GM18907 (cell line): ENCODE measurements around the gene GALR2.

ENCODE experiments used
- ATAC-seq: cut with Tn5 transposase; IDR thresholded peaks from one replicate; pipeline ENCODE4 v1.9.1; 2021; ENCODE audit warnings: mild to moderate bottlenecking, moderate library complexity; ENCODE audit not compliant: unreplicated experiment

Gene GALR2

GRCh38 chr17:76079535-76079955, 5.0 kb downstream of the GALR2 start:
- no peak for ATAC-seq

- ATAC-seq = no peak
Measured at GRCh38 chr17:76079956-76080767, 5.6 kb downstream of the GALR2 start.

- no peak for ATAC-seq
Measured at GRCh38 chr17:76080768-76081287, 6.2 kb downstream of the GALR2 start.

DNA sequence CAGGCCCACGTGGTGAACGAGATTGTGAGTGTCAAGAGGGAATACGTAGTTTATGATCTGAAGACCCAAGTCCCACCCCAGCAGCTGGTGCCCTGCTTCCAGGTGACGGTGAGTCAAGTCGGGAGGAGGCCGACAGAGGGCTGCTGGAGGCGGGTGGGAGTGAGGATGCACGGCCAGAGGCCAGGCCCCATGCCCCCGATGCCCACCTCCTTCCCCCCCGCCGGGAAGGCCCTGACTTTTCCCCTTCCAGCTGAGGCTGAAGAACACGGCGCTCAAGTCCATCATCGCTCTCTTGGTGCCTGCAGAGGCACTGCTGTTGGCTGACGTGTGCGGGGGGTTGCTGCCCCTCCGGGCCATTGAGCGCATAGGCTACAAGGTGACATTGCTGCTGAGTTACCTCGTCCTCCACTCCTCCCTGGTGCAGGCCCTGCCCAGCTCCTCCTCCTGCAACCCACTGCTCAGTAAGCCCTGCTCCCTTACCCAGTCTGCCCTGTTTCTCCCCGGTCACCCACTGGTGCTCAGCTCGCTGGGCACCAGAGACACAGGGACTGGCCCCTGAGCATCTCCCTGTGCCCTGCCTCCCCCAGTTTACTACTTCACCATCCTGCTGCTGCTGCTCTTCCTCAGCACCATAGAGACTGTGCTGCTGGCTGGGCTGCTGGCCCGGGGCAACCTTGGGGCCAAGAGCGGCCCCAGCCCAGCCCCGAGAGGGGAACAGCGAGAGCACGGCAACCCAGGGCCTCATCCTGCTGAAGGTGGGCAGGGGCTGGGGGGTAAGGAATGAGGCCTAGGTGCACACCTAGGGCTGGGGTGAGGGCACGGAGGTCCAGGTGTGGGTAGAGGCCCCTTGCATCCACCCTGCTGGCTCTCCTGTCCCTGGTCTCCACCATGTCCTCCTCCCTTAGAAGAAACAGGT, 7.0 kb downstream of the GALR2 start:
- no peak for ATAC-seq

GRCh38 chr17:76082326-76083251, 8.0 kb downstream of the GALR2 start:
- ATAC-seq = no peak

GRCh38 chr17:76083536-76084182, 9.1 kb downstream of the GALR2 start:
- no peak for ATAC-seq

GRCh38 chr17:76085066-76085730, 10.6 kb downstream of the GALR2 start:
- no peak for ATAC-seq

- no peak for ATAC-seq
Measured at GRCh38 chr17:76085731-76086366, 11.3 kb downstream of the GALR2 start.

GRCh38 chr17:76086384-76086783, 11.8 kb downstream of the GALR2 start:
- ATAC-seq = no peak

DNA sequence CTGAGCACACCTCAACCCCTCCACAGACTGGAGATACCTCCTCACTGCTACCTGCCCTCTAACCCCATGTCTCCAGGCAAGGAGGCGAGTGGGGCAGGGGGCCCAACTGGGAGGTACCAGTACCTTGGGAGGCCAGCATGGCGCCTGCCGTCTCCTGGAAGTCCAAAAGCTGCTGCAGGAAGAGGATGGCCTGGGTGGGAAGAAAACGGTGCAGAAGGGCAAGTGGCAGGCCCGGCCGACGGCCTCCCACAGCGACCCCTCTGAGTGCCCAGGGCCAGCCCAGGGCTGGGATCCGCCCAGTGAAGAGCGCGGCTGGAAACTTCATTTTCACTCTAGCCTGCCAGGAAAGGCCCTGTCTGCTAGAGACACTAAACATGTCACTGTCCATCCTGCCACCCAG, 12.9 kb downstream of the GALR2 start:
- no peak for ATAC-seq

DNA sequence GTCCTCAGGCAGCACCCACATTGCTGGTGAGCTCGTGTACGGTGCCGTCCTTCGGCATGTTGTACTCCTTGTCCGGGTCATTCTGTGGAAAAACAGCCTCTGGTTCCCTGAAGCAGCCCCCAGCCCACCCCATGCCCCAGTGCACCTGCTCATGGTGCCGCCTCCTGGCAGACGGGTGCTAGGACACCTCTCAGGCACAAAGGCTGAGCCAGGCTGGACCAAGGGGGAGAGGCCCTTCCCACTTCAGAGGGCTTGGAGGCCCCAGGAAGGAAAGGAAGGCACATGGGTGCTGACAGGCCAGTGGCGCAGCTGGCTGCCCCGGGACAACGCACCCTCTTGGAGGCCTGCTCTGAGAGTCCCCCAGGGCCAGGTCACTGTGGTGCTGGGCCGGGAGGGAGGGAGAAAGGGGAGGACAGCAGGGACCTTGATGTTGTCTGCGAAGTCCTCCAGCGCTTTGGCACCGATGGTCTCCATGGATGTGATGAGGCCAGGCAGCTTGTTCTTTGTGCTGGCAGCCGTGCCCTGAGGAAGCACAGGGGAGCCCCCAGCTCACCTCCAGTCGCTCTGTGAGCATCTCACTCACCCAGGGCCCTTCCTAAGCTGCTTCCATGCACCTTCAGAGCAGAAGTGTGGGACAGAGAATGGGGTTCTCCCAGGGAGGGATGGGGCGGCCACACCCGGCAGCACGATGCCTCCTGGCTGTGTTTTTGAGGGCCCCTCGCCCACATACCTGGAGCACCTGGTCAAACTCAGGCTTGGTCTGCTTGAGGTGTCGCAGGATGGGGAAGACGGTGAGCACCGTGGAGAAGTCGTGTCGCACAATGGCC, 13.7 kb downstream of the GALR2 start:
- ATAC-seq = no peak

- no peak for ATAC-seq
Measured at GRCh38 chr17:76088868-76089576, 14.4 kb downstream of the GALR2 start.

GRCh38 chr17:76089680-76090516, 15.3 kb downstream of the GALR2 start:
- ATAC-seq = no peak

DNA sequence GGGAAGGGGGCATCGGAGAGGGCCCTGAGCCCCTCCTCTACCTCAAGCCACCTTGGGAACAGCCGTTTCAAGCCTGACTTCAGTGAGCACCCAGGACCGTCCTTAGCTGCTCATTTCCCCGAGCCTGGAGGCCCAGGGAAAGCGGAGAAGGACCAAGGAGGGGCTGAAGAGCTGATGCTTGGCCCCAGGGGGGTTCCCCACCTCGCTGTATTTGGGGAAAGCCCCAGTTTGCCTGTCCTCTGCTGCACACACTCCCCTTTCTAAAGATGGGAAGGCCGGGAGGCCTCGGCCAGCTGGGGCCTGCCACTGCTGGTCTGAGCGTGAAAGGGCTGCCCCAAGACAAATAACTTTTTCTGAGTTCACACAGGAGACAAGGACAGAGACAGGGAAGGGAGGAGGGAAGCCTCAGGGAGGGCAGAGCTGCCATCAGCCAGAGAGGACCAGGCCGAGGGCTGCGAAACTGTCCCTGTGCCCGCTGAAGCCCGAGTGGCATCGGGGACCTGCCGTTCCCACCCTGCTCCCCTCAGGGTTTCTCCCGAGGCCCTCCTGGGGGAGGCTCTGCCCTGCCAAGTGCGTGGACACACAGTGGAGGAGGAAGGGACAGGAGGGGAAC, 16.0 kb downstream of the GALR2 start:
- no peak for ATAC-seq

DNA sequence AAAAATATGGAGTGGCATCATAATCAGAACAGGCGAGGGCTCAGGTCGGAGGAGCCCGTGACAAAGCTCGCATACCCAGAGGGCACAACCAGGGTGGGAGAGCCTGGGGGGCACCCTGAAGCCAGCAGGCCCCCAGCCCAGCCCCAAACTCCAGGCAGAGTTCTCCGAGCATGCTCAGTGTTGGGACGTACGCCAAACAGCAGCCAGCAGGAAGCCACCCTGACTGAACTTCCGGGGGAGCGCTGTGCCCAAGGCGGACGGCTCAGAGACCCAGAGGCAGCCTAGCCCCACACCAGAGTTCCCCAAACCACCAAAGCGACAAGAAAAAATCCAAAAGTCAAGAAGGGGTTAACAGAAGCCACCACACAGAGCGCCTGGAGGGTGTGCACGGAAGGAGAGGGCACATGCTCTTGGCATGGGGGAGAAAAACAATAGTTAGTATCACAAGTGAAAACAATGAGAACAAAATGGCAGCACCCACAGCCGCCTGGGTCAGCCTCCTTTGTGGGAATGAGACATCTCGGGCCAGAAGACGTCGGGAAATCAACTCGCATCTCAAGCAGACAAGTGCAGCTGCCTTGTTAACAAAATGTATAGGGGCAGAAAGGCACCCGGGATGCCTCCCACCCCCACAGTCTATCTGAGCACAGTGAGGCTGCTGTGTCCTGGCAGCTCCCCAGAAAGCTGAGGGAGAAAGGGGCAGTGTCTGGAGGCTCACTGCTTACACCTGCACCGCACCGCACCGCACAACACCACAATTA, 17.1 kb downstream of the GALR2 start:
- ATAC-seq = no peak
